ENCODE data around the gene NEAT1. TPM values are rescaled to one million over a fixed set of nuclear protein-coding genes. Genes with fewer than 3 reads are reported as not detected.
"Not testable (repeated sequence)": the region's sequence is repeated elsewhere in the genome, so short reads cannot be mapped to it uniquely, and the experiment has no call there.

NEAT1 gene
- total and polyA plus RNA-seq, 8 donors, result 106 to 1,441 (median 149) TPM

GRCh38 chr11:65445604-65446445 is 23.2 kb downstream of the NEAT1 start:
- Histone ChIP-seq H3K4me3 (no peak overlapping the region), H3K36me3 (peaks cover 0 to 53% of the 10 kb centered on the region in 2 donors), H3K9me3 (no peaks in the 10 kb centered on the region), H3K27me3 (no peaks in the 10 kb centered on the region), H3K4me1 (peaks cover 7 to 31% of the 10 kb centered on the region in 2 donors), H3K27ac (peak overlapping the region in 1 of 2 donors; percentile 53)
- peak; percentile 5 for ATAC-seq
- no peak for TF ChIP-seq CTCF (IDR thresholded peaks at IDR 0.05)
- intact Hi-C loops (cut with DNase I), result no loop called here
- peak in 2 of 4 donors; percentile 52 to 77 for DNase-seq

- Histone ChIP-seq H3K36me3 (peaks cover 0 to 45% of the 10 kb centered on the region in 2 donors), H3K27ac (peak overlapping the region in 1 of 2 donors; percentile 53), H3K9me3 (no peaks in the 10 kb centered on the region), H3K4me3 (no peak overlapping the region), H3K27me3 (no peaks in the 10 kb centered on the region), H3K4me1 (peaks cover 7 to 22% of the 10 kb centered on the region in 2 donors)
- DNase-seq (peak in 2 of 4 donors; percentile 50 to 83), ATAC-seq (peak; percentile 2)
- intact Hi-C loops (cut with DNase I), result no loop called here
- TF ChIP-seq CTCF (IDR thresholded peaks at IDR 0.05), result no peak
Measured at GRCh38 chr11:65446446-65447277, 24.1 kb downstream of the NEAT1 start.

GRCh38 chr11:65448074-65448417 is 25.4 kb downstream of the NEAT1 start:
- TF ChIP-seq CTCF (IDR thresholded peaks at IDR 0.05), result no peak
- intact Hi-C loops (cut with DNase I), result no loop called here
- H3K27ac ChIP-seq, result peak overlapping the region; percentile 13 to 60
- H3K9me3 ChIP-seq, result no peaks in the 10 kb centered on the region
- H3K27me3 ChIP-seq, result no peaks in the 10 kb centered on the region
- peaks cover 5 to 15% of the 10 kb centered on the region in 2 donors for H3K4me1 ChIP-seq
- DNase-seq (no peak), ATAC-seq (no peak)
- H3K36me3 ChIP-seq, result peaks cover 0 to 31% of the 10 kb centered on the region in 2 donors
- no peak overlapping the region for H3K4me3 ChIP-seq

- no peak overlapping the region for H3K4me3 ChIP-seq
- no peaks in the 10 kb centered on the region for H3K27me3 ChIP-seq
- peak in 1 of 4 donors; percentile 41 for DNase-seq
- peaks cover under 1 to 15% of the 10 kb centered on the region in 2 donors for H3K4me1 ChIP-seq
- peaks cover 0 to 26% of the 10 kb centered on the region in 2 donors for H3K36me3 ChIP-seq
- H3K27ac ChIP-seq, result peak overlapping the region; percentile 13 to 60
- TF ChIP-seq CTCF (IDR thresholded peaks at IDR 0.05), result no peak
- H3K9me3 ChIP-seq, result no peaks in the 10 kb centered on the region
- intact Hi-C loops (cut with DNase I), result no loop called here
- no peak for ATAC-seq
Measured at GRCh38 chr11:65448418-65449105, 26.0 kb downstream of the NEAT1 start.

- ATAC-seq; H3K4me3 ChIP-seq; H3K9me3 ChIP-seq; H3K27me3 ChIP-seq; H3K36me3 ChIP-seq; intact Hi-C loops (cut with DNase I); H3K27ac ChIP-seq: not testable (repeated sequence)
- peaks cover 9 to 31% of the 10 kb centered on the region in 2 donors for H3K4me1 ChIP-seq
- peak in 1 of 4 donors; percentile 13 for DNase-seq
Measured at GRCh38 chr11:65451301-65451700, 28.7 kb downstream of the NEAT1 start.

GRCh38 chr11:65452259-65452658 is 29.7 kb downstream of the NEAT1 start:
- H3K4me1 ChIP-seq, result peaks cover 9 to 31% of the 10 kb centered on the region in 2 donors
- H3K27me3 ChIP-seq; H3K4me3 ChIP-seq; intact Hi-C loops (cut with DNase I); H3K36me3 ChIP-seq; DNase-seq; ATAC-seq; H3K27ac ChIP-seq; H3K9me3 ChIP-seq: not testable (repeated sequence)
